Muscle layer of duodenum (tissue), 2 donors: ENCODE data around the gene ZNF444.

Experiments
- H3K27ac ChIP-seq: one replicate; pipeline ENCODE4 v1.7.0; 2013; ENCODE audit warnings: mild to moderate bottlenecking, low read length
- H3K27me3 ChIP-seq: one replicate; pipeline ENCODE4 v1.7.0; 2013; ENCODE audit warnings: low read depth, mild to moderate bottlenecking, control low read depth, low read length
- H3K36me3 ChIP-seq, 2 donors: one replicate each; pipeline ENCODE4 v1.7.0; 2013; ENCODE audit warnings: low read length in 2 of 2, control low read depth in 1 of 2, mild to moderate bottlenecking in 1 of 2; ENCODE audit not compliant: insufficient read depth in 2 of 2, control insufficient read depth in 1 of 2
- H3K4me1 ChIP-seq, 2 donors: one replicate each; pipeline ENCODE4 v1.7.0; 2013; ENCODE audit warnings: low read length in 2 of 2, mild to moderate bottlenecking in 2 of 2, control low read depth in 1 of 2, moderate library complexity in 1 of 2; ENCODE audit not compliant: insufficient read depth in 2 of 2, control insufficient read depth in 1 of 2
- H3K4me3 ChIP-seq, 2 donors: one replicate each; pipeline ENCODE4 v1.7.0; 2013; ENCODE audit warnings: low read length in 2 of 2, low read depth in 1 of 2, mild to moderate bottlenecking in 1 of 2
- H3K9me3 ChIP-seq, 2 donors: one replicate each; pipeline ENCODE4 v1.7.0; 2013; ENCODE audit warnings: low read length in 2 of 2, control low read depth in 1 of 2, mild to moderate bottlenecking in 1 of 2; ENCODE audit not compliant: control insufficient read depth in 1 of 2
- donor health status: healthy.

ZNF444 gene

DNA sequence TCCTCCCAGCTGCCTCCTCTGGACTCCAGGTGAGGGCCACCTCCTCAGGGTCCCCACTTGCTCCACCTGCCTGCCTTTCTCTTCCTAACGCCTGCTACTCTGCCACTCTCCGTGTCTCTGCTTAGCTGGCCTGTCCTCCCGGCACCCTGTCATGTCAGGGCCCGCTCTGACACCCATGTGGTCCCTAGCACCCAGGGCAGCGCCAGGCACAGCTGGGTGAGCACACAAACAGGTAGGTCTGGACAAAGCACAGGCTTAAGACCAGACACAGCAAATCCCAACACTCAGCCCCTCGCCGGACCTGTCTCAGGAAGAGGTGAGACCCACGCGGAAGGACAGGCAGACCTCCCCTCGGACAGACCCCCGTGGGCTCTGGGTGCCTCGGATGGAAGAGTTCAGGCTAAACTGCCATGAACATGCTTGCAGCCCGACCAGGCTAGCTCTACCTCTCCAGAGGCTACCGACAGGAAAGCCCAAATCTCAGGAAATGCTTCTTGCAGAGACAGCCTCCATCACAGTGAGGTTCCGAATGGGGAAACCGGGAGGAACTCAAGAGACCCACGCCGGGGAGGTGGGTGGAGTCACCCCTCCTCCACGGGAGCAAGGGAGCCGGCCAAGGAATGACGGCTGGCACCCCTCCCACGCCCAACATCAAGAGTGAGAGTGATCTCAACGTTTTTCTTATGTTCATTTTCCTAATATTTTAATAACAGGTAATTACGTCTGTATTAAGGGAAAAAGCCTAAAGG lies 32.5 kb upstream of the ZNF444 start:
- Histone ChIP-seq H3K36me3 (no peaks in the 10 kb centered on the region), H3K27ac (no peak overlapping the region), H3K9me3 (no peaks in the 10 kb centered on the region), H3K27me3 (no peaks in the 10 kb centered on the region), H3K4me1 (peaks cover 31 to 84% of the 10 kb centered on the region in 2 donors), H3K4me3 (peak overlapping the region; percentile 37 to 38)

DNA sequence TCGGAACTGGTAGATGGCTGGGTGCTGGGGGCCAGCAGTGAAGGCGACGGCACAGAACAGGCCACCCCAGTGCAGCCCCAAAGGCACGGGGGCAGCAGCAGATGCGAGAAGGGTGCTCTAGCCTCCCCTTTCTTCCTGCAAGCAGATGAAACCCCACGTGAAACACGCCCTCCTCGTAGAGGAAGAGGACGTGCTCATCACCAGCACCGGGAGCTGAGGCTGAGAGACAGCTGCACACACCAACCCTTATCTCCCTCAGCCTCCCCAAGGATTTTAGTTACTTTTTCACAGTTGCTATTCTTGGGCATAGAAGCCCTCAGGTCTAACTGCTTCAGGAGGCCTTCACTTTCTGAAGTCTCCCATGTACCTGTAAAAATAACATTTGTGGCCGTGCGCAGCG lies 31.9 kb upstream of the ZNF444 start:
- Histone ChIP-seq H3K9me3 (no peaks in the 10 kb centered on the region), H3K4me1 (peaks cover 31 to 90% of the 10 kb centered on the region in 2 donors), H3K27ac (no peak overlapping the region), H3K36me3 (no peaks in the 10 kb centered on the region), H3K4me3 (peak overlapping the region; percentile 37 to 38), H3K27me3 (no peaks in the 10 kb centered on the region)

DNA sequence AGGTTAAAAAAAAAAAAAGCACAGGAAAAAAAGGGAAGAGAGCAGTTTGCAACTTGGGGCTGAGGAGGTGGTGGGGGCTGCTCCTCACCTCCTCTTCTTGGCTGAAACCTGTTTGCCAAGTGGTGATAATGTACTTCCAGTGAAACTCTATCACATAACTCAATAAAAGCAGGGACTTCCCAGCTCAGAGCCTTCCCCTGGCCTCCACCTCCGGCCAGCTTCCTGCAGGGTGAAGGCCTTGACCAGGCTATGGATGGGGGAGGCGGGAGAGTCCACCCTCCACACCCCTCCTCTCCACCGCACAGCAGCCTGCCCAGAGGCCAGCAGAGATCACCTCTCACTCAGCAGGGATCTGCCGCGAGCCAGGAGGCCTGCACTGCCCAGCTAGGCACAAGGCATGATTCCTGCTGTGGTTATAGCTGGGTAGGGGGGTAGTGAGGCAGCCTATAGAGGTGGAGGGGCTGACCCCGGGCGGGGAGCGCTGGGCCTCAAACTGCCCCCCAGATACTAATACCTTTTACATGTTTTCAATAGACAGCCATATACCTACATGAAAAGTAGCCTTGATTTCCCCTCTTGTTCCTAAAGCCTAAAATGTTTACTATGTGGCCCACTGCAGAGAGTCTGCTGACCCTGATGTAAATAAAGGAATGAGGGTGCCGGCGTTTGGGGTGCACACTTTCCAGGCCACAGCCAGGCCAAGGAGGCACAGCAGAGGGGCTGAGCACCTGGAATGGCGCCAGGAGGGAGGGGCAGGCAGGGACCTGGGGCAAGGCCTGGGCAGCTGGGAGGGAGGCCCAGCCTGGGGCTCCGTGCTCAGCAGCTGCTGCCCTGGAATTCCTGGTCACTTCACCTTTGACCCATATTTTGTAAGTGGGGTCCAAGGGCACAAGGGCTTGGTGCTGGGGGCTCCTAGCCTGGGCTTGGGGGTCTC lies 30.3 kb upstream of the ZNF444 start:
- Histone ChIP-seq H3K4me3 (peak overlapping the region in 1 of 2 donors; percentile 32), H3K36me3 (no peaks in the 10 kb centered on the region), H3K27me3 (no peaks in the 10 kb centered on the region), H3K27ac (no peak overlapping the region), H3K9me3 (no peaks in the 10 kb centered on the region), H3K4me1 (peaks cover 31 to 97% of the 10 kb centered on the region in 2 donors)

DNA sequence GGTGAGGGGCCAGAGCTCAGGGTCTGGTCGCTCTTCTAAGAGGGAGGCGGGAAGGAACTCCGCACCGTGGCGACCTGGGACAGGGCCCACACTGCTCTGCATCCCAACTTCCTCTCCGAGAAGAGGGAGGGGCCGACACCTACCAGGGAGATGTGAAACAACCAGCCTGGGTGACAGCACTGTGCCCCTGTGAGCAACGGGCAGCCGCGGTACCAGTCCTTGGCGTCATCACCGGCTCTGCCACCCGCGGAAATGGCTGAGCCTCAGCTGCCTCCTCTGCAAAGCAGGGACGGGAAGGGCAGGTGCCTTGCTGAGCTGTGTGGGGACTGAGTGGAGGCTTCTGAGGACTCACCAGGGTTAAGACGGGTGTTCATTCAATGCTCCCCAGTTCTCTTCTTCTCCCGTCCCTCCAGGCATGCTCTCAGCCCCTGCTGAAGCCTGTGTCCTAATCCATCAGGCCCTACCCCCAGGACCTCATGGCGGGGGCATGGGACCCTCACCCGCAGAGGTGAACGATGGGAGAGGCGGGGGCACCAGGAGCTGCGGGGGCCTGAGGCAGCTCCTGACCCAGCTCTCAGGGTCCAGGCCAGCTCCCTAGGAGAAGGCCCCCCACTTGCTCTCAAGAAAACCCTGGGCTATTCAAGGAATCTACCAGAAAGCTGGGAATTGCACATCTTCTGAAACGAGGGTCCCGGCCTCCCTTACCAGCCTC lies 29.3 kb upstream of the ZNF444 start:
- peak overlapping the region; percentile 23 for H3K27ac ChIP-seq
- H3K4me1 ChIP-seq, result peaks cover 31 to 89% of the 10 kb centered on the region in 2 donors
- no peaks in the 10 kb centered on the region for H3K27me3 ChIP-seq

DNA sequence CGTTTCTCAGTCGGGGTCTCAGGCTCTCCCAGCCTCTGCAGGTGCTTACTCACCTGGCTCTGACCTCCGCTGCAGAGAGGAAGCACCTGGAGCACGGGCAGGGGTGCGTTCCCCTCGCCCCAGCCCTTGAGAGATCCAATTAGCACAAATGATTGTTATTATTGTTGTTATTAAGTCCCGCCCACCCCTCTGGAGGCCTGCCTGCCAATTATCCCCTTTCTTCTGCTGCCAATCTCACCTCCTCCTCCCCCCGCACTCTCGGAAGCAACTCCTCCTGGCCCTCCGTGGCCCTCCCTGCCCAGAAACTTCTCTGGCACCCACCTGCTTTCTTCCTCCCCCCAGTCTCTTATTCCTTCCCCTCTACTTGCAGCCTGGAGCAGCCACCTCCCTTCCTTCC lies 28.8 kb upstream of the ZNF444 start:
- no peak overlapping the region for H3K4me3 ChIP-seq
- H3K27ac ChIP-seq, result no peak overlapping the region

More for the DNA sequence above, 29.3 kb upstream of the ZNF444 start:
- Histone ChIP-seq H3K4me3 (no peak overlapping the region), H3K36me3 (no peaks in the 10 kb centered on the region), H3K9me3 (no peaks in the 10 kb centered on the region)

DNA sequence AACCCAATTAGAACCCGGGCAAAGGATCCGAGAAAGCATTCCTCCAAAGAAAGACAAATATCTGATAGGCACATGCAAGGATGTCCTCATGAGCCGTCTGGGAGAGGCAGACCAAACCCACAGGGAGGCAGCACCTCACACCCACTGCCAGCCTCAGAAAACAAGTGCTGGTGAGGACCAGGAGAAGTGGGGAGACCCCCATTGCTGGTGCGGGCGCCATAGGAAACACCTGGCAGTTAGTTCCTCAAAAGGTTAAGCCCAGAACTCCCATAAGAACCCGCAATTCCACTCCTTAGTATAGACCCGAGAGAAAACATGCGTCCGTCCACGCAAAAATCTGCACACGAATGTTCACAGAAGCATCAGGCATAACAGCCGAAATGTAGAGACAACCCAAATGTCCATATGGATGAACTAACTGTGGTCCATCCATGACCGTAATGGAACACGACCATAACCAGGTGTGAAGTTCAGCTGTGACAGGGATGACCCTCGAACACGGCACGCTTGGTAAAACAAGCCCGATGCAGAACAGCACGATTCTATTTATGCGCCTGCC lies 27.9 kb upstream of the ZNF444 start:
- Histone ChIP-seq H3K4me1 (peaks cover 31 to 89% of the 10 kb centered on the region in 2 donors), H3K27me3 (no peaks in the 10 kb centered on the region), H3K36me3 (no peaks in the 10 kb centered on the region), H3K27ac (no peak overlapping the region), H3K9me3 (no peaks in the 10 kb centered on the region), H3K4me3 (no peak overlapping the region)

More for the DNA sequence above, 28.8 kb upstream of the ZNF444 start:
- H3K36me3 ChIP-seq, result no peaks in the 10 kb centered on the region
- peaks cover 31 to 89% of the 10 kb centered on the region in 2 donors for H3K4me1 ChIP-seq
- no peaks in the 10 kb centered on the region for H3K27me3 ChIP-seq
- no peaks in the 10 kb centered on the region for H3K9me3 ChIP-seq

DNA sequence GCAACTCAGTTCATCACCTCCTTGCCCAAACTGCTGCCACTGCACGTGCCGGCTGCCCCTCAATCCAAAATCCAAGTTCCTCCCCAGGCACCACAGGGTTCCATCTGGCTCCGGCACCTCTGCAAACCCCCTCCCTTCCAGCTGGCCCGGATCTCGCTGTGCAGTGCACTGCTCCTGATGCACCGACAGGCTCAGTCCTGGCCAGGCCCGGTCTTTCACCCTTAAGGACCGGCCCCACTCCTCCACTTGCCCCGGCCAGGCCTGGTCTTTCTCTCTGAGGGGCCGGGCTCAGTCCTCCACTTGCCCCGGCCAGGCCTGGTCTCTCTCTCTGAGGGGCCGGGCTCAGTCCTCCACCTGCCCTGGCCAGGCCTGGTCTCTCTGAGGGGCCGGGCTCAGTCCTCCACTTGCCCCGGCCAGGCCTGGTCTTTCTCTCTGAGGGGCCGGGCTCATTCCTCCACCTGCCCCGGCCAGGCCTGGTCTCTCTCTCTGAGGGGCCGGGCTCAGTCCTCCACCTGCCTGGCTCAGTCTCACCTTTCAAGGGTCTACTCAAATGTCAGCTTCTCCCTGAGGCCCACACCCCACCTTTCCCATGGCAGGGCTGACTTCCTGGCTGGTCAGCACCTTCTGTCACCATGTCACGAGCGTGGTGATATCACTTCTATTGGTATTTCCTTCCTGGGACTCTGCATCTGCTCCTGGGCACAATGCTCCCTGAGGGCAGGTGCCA lies 26.9 kb upstream of the ZNF444 start:
- Histone ChIP-seq H3K9me3 (no peaks in the 10 kb centered on the region), H3K4me1 (peaks cover 31 to 89% of the 10 kb centered on the region in 2 donors), H3K27me3 (no peaks in the 10 kb centered on the region), H3K36me3 (no peaks in the 10 kb centered on the region), H3K27ac (no peak overlapping the region), H3K4me3 (no peak overlapping the region)

DNA sequence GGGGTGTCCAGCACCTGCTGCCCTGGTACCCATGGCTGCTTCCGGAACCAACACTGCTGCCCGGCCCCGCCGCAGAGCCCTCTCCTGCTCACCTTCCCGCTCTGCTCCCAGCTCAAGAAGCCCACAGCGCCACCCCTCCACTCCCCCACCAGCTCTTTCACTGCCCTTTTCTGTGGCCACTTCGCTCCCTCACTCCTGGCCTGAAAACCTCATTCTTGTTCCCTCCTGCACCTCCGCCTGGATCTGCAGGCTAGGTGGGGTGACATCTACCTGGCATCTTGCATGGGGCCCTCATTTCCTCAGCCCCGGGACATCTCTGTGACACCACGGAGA lies 26.3 kb upstream of the ZNF444 start:
- Histone ChIP-seq H3K4me3 (no peak overlapping the region), H3K27me3 (no peaks in the 10 kb centered on the region), H3K9me3 (no peaks in the 10 kb centered on the region), H3K27ac (no peak overlapping the region), H3K36me3 (no peaks in the 10 kb centered on the region), H3K4me1 (peaks cover 34 to 89% of the 10 kb centered on the region in 2 donors)

DNA sequence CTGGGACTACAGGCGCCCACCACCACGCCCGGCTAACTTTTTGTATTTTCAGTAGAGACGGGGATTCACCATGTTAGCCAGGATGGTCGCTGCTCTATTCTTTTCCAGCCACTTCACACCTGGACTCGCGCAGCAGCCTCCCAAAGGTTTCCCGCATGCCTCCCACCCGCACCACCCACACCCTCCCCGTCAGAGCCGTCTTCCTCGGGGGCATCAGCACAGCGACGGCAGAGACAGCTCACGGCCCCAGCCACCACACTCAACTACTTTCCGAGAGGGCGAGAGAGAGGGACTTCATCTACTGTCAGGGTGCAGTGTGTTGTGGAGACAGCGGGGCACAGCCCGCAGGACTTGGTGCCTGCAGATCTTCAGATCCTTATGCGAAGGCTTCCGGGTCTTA lies 25.6 kb upstream of the ZNF444 start:
- Histone ChIP-seq H3K36me3 (no peaks in the 10 kb centered on the region), H3K9me3 (no peaks in the 10 kb centered on the region), H3K4me1 (peaks cover 31 to 86% of the 10 kb centered on the region in 2 donors), H3K27ac (no peak overlapping the region), H3K27me3 (no peaks in the 10 kb centered on the region), H3K4me3 (no peak overlapping the region)

DNA sequence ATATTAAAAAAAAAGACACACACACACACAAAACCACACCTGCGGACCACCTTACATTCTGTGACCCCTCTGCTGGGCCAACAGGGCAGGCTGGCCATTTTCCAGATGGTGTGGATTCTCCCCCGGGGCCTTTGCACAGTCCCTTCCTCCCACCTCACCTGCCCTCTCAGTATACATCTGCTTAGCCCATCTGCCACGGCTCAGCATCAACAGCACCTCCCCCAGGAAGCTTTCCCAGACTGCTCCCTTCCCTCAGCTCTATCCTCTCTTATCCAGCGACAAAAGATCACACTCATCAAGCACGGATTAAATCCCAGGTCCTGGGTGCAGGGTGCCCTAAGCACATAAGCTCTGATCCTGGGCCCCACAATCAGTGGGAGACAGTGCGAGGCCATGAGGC lies 24.5 kb upstream of the ZNF444 start:
- no peak overlapping the region for H3K4me3 ChIP-seq
- H3K36me3 ChIP-seq, result no peaks in the 10 kb centered on the region
- H3K9me3 ChIP-seq, result no peaks in the 10 kb centered on the region
- H3K27ac ChIP-seq, result no peak overlapping the region
- no peaks in the 10 kb centered on the region for H3K27me3 ChIP-seq
- H3K4me1 ChIP-seq, result peaks cover 22 to 74% of the 10 kb centered on the region in 2 donors
